ENCODE measurements around the gene FAM76A. TPM values are rescaled to one million over a fixed set of nuclear protein-coding genes. Genes with fewer than 3 reads are reported as not detected.

Gene FAM76A
- total and polyA plus RNA-seq, 9 of the 15 experiments (the other 6 are each of a cell fraction or from before 2014, with no cell fraction given), result 9.5 to 14.6 (median 11.4) TPM

DNA sequence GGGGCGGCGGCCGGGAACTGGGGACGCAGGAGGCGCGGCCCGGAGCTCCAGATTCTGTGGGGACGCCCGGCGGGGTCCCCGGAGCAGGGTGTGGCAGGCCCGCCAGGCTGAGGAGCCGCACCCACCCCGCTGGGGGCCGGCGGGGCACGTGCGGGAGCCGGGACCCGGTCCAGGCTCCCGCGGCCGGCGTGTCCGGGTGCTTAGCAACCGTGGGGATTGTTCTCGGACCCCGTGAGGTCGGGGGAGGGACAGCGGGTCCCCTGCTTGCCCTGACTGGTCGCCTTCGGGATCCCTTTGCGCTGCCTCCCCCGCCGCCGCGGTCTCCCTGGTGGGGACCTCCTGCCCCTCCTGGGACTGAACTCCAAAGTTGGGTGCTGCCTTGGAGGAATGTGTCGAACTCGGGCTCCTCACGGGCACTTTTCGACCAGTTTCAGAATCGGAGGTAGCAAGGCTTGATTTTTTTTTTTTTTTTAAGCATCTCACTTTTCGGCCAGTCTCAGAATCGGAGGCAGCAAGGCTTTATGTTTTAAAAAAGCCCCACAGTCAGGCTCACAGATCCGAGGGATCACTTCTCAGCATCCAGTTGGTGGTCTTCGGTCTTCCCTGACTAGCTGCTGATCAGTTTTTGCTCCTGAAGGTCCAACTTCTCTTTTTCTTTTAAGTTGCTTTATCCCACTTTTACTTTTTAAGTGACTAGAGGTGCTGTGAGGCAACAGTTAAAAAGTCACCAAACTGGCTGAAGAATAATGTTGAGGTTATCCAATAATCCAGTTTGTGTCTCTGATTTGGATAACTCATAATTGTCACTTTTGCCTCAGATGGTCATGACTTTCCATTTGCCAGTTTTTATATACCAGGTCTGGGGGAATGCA is 648 bp downstream of the FAM76A start (continued):
- TF ChIP-seq ZNF444 (CRISPR knock-in tag; IDR thresholded peaks at IDR 0.05), result no peak
- TF ChIP-seq, protein P1, sequence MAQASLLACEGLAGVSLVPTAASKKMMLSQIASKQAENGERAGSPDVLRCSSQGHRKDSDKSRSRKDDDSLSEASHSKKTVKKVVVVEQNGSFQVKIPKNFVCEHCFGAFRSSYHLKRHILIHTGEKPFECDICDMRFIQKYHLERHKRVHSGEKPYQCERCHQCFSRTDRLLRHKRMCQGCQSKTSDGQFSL (CRISPR knock-in tag; IDR thresholded peaks at IDR 0.05), result no peak
- TF ChIP-seq, protein P1 (tag; IDR thresholded peaks at IDR 0.05), result no peak
- TF ChIP-seq RBM14 (IDR thresholded peaks at IDR 0.05; ENCODE audit: borderline replicate concordance, insufficient read depth, low read depth, low read length), result 0 out of 2 replicates have a peak, but pooled peaks have one; percentile 52
- peak; percentile 16 for TF ChIP-seq ETS2 (tag; IDR thresholded peaks at IDR 0.05; ENCODE audit: borderline replicate concordance, poor library complexity, severe bottlenecking)
- TF ChIP-seq RBM15 (IDR thresholded peaks at IDR 0.05; ENCODE audit: insufficient read depth, low read length), result no peak
- TF ChIP-seq CBX2 (IDR thresholded peaks at IDR 0.05; ENCODE audit: insufficient read depth, low read length, poor library complexity, severe bottlenecking), result no peak
- TF ChIP-seq POLR2H (tag; IDR thresholded peaks at IDR 0.05; ENCODE audit: low read depth), result no peak
- TF ChIP-seq, protein P2, sequence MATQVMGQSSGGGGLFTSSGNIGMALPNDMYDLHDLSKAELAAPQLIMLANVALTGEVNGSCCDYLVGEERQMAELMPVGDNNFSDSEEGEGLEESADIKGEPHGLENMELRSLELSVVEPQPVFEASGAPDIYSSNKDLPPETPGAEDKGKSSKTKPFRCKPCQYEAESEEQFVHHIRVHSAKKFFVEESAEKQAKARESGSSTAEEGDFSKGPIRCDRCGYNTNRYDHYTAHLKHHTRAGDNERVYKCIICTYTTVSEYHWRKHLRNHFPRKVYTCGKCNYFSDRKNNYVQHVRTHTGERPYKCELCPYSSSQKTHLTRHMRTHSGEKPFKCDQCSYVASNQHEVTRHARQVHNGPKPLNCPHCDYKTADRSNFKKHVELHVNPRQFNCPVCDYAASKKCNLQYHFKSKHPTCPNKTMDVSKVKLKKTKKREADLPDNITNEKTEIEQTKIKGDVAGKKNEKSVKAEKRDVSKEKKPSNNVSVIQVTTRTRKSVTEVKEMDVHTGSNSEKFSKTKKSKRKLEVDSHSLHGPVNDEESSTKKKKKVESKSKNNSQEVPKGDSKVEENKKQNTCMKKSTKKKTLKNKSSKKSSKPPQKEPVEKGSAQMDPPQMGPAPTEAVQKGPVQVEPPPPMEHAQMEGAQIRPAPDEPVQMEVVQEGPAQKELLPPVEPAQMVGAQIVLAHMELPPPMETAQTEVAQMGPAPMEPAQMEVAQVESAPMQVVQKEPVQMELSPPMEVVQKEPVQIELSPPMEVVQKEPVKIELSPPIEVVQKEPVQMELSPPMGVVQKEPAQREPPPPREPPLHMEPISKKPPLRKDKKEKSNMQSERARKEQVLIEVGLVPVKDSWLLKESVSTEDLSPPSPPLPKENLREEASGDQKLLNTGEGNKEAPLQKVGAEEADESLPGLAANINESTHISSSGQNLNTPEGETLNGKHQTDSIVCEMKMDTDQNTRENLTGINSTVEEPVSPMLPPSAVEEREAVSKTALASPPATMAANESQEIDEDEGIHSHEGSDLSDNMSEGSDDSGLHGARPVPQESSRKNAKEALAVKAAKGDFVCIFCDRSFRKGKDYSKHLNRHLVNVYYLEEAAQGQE (IDR thresholded peaks at IDR 0.05; ENCODE audit: borderline replicate concordance), result no peak
- TF ChIP-seq, protein P2 (CRISPR knock-in tag; IDR thresholded peaks at IDR 0.05; ENCODE audit: low read depth), result no peak
- peak; percentile 80; the same call in 1 of the 2 replicates for TF ChIP-seq NR1H2 (CRISPR knock-in tag; IDR thresholded peaks at IDR 0.05)
- TF ChIP-seq SRSF9 (IDR thresholded peaks at IDR 0.05; ENCODE audit: borderline replicate concordance, low read depth, low read length), result no peak
- TF ChIP-seq, protein P3, sequence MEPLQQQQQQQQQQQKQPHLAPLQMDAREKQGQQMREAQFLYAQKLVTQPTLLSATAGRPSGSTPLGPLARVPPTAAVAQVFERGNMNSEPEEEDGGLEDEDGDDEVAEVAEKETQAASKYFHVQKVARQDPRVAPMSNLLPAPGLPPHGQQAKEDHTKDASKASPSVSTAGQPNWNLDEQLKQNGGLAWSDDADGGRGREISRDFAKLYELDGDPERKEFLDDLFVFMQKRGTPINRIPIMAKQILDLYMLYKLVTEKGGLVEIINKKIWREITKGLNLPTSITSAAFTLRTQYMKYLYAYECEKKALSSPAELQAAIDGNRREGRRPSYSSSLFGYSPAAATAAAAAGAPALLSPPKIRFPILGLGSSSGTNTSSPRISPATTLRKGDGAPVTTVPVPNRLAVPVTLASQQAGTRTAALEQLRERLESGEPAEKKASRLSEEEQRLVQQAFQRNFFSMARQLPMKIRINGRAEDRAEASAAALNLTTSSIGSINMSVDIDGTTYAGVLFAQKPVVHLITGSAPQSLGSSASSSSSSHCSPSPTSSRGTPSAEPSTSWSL (CRISPR knock-in tag; IDR thresholded peaks at IDR 0.05; ENCODE audit: borderline replicate concordance), result no peak
- TF ChIP-seq SMAD2 (IDR thresholded peaks at IDR 0.05; ENCODE audit: low read depth, low read length), result no peak
- TF ChIP-seq ZNF766 (CRISPR knock-in tag; conservative IDR thresholded peaks at IDR 0.05), result no peak
- no peak for TF ChIP-seq NFE2 (IDR thresholded peaks at IDR 0.05; ENCODE audit: low read depth)

All from K562 (cell line).